ENCODE data around the gene GNG12.

DNA sequence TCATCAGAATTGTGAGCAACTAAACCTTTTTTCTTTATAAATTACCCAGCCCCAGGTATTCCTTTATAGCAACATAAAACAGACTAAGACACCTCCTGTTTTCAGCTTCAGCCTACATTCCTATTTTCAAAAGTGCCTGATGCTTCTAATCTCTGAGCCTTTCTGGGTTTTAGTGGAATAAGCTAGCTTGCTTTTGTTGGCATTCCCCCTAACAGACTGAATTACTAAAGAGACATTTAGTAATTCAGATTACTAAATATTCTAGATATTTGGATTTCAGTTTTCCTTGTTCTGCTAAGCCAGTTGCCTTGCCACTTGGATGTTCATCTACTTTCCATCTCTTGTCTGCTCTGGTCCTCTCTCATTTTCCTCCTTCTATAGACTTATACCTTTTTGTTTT lies 10.5 kb upstream of the GNG12 start:
- no peak for TF ChIP-seq ZNF311 (CRISPR knock-in tag; IDR thresholded peaks at IDR 0.05)
- TF ChIP-seq ZZZ3 (IDR thresholded peaks at IDR 0.05) = no peak
- no peak for TF ChIP-seq ETV6 (IDR thresholded peaks at IDR 0.05; ENCODE audit: borderline replicate concordance in 1 of 2, low read depth in 2 of 2, low read length in 1 of 2)
- TF ChIP-seq ETV6 (CRISPR knock-in tag; IDR thresholded peaks at IDR 0.05; ENCODE audit: borderline replicate concordance) = no peak
- no peak for TF ChIP-seq ZC3H11A (IDR thresholded peaks at IDR 0.05; ENCODE audit: low read depth, low read length)
- TF ChIP-seq ZBTB43 (CRISPR knock-in tag; IDR thresholded peaks at IDR 0.05) = no peak
- TF ChIP-seq ZNF232 (CRISPR knock-in tag; IDR thresholded peaks at IDR 0.05) = no peak
- TF ChIP-seq SAP30 (IDR thresholded peaks at IDR 0.05; ENCODE audit: borderline replicate concordance, insufficient read depth, low read depth, low read length, poor library complexity, severe bottlenecking) = no peak
- no peak for TF ChIP-seq KLF16 (IDR thresholded peaks at IDR 0.05)

Data from K562 (cell line).